GF-D8 (cell line): ENCODE measurements around the gene PHLDB3.
"Not testable (repeated sequence)": the region's sequence is repeated elsewhere in the genome, so short reads cannot be mapped to it uniquely, and the experiment has no call there.

ENCODE experiments used
- DNase-seq: peaks from one replicate; lab custom pipeline; 2025; lab: John Stamatoyannopoulos, UW

Gene PHLDB3

GRCh38 chr19:43527860-43528622 is 23.5 kb upstream of the PHLDB3 start:
- peak; percentile 18 for DNase-seq

- peak; percentile 40 for DNase-seq
Observed at GRCh38 chr19:43526884-43527859, 22.6 kb upstream of the PHLDB3 start, which contains the start of gene ETHE1. Gene ETHE1 (minus strand): TSS chr19:43527201. CDS start chr19:43527177, 24 bp downstream.

GRCh38 chr19:43525836-43526771 is 21.6 kb upstream of the PHLDB3 start:
- DNase-seq = no peak

DNA sequence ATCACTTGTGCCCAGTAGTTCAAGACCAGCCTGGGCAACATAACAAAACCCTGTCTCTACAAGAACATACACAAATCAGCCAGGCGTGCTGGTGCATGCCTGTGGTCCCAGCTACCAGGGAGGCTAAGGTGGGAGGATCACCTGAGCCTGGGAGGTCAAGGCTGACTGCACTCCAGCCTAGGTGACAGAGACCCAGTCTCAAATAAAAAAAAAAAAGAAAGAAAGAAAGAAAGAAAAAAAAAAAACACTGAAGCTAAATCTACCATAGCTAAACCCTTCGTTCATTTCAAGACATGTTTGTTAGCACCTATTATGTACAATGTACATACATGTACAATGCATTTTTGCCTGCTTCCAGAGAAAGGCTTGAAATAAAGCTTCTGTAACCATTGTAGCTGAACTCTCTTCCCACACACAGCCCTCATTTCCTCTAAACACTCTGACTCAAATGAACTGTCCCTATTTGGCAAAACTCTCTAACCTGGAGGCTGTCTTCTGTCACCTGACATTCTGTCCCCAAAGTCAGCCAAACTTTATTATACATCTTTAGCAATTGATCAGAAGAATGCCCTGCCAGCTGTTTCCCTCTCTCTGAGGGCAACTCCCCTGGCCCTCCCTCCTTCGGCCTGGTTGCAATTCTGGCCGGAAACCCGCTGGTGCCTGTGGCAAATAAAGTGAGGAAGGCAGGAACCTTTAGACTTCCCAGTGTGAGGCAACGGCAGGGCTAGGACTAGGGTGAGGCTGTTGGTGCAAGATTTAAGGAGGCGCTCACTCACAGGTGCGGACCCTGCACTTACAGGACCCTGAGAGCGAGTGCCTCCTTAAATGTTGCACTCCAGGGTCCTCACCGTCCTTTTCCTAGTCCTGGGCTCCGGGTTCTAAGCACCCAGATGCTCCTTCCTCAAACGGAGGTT is 20.6 kb upstream of the PHLDB3 start:
- DNase-seq = peak; percentile 95

- DNase-seq = not testable (repeated sequence)
Observed at GRCh38 chr19:43523696-43524095, 19.1 kb upstream of the PHLDB3 start.

GRCh38 chr19:43522929-43523328 is 18.4 kb upstream of the PHLDB3 start:
- no peak for DNase-seq

- peak; percentile 26 for DNase-seq
Observed at GRCh38 chr19:43519436-43520088, 15.0 kb upstream of the PHLDB3 start.

DNA sequence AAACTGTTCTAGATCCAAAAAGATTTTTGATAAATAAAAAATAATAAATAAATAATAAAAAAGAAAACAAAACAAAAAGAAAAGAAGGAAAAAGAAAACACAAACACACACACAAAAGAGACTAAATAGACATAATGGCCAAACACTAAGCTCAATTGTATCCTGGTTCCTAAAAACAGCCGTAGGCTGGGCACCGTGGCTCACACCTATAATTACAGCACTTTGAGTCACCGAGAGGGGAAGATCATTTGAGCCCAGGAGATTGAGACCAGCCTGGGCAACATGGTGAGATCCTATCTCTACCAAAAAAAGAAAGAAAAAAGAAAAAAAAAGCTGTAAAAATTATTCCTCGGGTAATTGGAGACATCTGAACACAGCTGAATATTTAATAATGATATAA is 13.5 kb upstream of the PHLDB3 start:
- DNase-seq = no peak

DNA sequence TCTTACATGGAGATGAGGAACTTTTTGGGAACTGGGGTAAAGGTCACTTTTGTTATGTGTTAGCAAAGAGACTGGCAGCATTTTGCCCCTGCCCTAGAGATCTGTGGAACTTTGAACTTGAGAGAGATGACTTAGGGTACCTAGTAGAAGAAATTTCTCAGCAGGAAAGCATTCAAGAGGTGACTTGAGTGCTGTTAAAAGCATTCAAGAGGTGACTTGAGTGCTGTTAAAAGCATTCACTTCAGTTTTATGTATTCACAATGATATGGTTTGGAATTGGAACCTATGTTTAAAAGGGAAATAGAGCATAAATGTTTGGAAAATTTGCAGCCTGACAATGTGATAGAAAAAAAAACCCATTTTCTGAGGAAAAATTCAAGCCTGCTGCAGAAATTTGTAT is 7.9 kb upstream of the PHLDB3 start:
- DNase-seq = not testable (repeated sequence)

- DNase-seq = no peak
Observed at GRCh38 chr19:43511324-43511723, 6.8 kb upstream of the PHLDB3 start.

- DNase-seq = no peak
Observed at GRCh38 chr19:43510713-43511112, 6.2 kb upstream of the PHLDB3 start.

- no peak for DNase-seq
Observed at GRCh38 chr19:43507880-43508279, 3.3 kb upstream of the PHLDB3 start.

GRCh38 chr19:43506629-43507028 is 2.1 kb upstream of the PHLDB3 start:
- DNase-seq = no peak

- no peak for DNase-seq
Observed at GRCh38 chr19:43505941-43506340, 1.4 kb upstream of the PHLDB3 start.

GRCh38 chr19:43505186-43505456 is 575 bp upstream of the PHLDB3 start:
- no peak for DNase-seq

DNA sequence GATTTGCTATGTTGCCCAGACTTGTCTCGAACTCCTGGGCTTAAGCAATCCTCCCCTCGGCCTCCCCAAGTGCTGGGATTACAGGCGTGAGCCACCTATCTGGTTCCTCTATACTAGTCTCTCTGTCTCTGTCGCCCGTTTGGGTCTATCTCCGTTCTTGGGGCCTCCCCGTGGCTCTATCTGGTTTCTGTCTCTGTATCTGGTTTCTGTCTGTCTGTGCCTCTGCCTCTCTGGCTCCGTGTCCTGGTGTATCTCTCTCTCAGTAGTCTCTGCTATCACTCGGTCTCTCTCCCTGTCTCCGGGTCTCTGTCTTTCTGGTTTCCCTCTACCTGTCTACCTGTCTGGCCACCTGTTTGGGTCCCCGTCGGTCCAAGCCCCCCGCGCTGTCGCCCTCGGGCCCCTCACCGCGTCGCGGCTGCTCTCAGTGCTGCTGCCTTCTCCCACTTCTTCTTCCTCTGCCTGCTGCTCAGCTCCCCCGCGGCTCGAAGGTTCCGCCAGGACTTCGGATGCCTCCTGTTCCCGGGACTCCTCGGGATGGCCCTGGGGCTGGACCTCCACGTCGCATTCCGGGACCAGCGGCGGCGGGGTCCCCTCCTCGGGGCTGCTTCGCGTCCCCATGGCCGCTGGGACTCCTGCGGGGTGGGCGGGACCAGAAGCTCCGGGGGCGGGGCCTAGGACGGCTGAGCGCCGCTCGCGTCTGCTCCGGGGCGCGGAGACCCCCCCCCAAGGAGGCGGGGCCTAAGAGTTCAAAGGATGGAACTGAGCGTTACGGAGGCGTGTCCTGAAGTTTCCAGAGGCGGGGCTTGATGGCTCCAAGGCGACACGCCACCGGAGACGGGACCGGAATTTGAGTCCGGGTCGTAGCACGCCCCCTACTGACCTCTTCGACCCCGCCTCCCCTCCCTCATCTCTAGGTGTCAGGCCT is 783 bp downstream of the PHLDB3 start:
- DNase-seq = peak; percentile 73

- no peak for DNase-seq
Observed at GRCh38 chr19:43502419-43502976, 2.0 kb downstream of the PHLDB3 start.

GRCh38 chr19:43501661-43502418 is 2.7 kb downstream of the PHLDB3 start:
- no peak for DNase-seq
